OCI-LY3 (cell line): ENCODE results near the gene MAP4.

ENCODE experiments used
- EZH2phosphoT487 ChIP-seq: fragments of 200-600 bp; shearing (Covaris generic); IDR thresholded peaks from 2 replicates; pipeline ENCODE4 v1.6.1; 2018; ENCODE audit warnings: antibody characterized with exemption, mixed run types, low read depth
- TF ChIP-seq, protein P1 (sequence below): fragments of 200-600, 300-600 bp; sonication (generic); IDR thresholded peaks from 2 replicates; pipeline ENCODE4 v1.5.1; 2014; ENCODE audit warnings: antibody characterized with exemption, low read length, low read depth

DNA sequence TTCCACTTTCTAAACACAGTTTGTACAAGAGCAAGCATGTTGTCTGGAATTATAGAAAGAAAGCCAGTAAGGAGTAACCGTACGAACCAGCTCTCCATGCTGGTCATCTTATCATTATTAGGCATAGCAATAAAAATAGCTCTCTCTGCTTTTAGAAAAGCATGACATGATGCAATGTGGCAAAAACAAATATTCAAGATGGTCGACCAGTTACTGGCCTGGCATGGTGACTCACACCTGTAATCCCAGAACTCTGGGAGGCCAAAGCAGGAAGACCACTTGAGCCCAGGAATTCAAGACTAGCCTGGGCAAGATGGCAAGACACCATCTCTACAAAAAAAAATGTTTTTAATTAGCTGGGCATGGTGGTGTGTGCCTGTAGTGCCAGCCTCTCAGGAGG is 2.6 kb upstream of the MAP4 start:
- TF ChIP-seq, protein P1, sequence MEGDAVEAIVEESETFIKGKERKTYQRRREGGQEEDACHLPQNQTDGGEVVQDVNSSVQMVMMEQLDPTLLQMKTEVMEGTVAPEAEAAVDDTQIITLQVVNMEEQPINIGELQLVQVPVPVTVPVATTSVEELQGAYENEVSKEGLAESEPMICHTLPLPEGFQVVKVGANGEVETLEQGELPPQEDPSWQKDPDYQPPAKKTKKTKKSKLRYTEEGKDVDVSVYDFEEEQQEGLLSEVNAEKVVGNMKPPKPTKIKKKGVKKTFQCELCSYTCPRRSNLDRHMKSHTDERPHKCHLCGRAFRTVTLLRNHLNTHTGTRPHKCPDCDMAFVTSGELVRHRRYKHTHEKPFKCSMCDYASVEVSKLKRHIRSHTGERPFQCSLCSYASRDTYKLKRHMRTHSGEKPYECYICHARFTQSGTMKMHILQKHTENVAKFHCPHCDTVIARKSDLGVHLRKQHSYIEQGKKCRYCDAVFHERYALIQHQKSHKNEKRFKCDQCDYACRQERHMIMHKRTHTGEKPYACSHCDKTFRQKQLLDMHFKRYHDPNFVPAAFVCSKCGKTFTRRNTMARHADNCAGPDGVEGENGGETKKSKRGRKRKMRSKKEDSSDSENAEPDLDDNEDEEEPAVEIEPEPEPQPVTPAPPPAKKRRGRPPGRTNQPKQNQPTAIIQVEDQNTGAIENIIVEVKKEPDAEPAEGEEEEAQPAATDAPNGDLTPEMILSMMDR: no peak
- TF ChIP-seq EZH2phosphoT487: no peak
